ENCODE results near the gene REPS1.

DNA sequence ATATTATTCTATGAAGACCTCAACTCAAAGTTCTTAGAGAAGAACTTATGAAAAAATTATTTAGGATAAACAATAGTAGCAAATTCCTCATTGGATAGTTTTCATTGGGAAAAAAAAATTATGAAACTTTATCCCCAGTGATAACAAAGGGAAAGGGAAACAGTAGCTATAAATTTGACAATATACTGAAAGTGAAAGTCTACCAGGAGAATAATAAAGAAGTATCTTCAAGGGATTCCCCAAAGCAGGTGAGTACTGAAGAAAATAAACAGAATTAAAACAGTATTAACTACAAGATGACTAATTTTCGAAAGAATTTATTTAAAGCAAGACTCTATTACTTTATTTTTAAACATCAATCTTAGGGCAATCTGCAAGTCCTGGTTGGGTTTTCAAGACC is 56.4 kb downstream of the REPS1 start:
- TF ChIP-seq GATA2 (IDR thresholded peaks at IDR 0.05; ENCODE audit: low read depth, low read length) (no peak), GATA3 (IDR thresholded peaks at IDR 0.05; ENCODE audit: low read depth, low read length) (no peak)

Measured in SH-SY5Y (cell line).